ENCODE measurements around the gene CDH13. TPM values are rescaled to one million over a fixed set of nuclear protein-coding genes. Genes with fewer than 3 reads are reported as not detected.

CDH13 gene
- total RNA-seq, 1 experiment from 2014 or later, result 2.1 TPM

GRCh38 chr16:83353241-83353640 lies 726.5 kb downstream of the CDH13 start:
- intact Hi-C loops (cut with micrococcal nuclease; ENCODE audit: unreplicated experiment), result no loop called here
- DNase-seq (ENCODE audit: low spot score), result no peak
- ChIA-PET POLR2A (ENCODE audit: low non-redundant PET) (no interaction called here), CTCF (no interaction called here)
- H3K4me3 ChIP-seq (ENCODE audit: low read depth, low read length, poor library complexity, severe bottlenecking), result no peak overlapping the region
- H3K4me1 ChIP-seq (ENCODE audit: insufficient read depth, low read length, poor library complexity, severe bottlenecking), result no peaks in the 10 kb centered on the region
- no peaks in the 10 kb centered on the region for H3K36me3 ChIP-seq (ENCODE audit: insufficient read depth, low read length, poor library complexity, severe bottlenecking)
- no TSS peak for BruUV-seq (replicated peaks)
- no peaks in the 10 kb centered on the region for H3K9me3 ChIP-seq (ENCODE audit: low read depth, low read length, poor library complexity, severe bottlenecking)
- H3K27ac ChIP-seq (ENCODE audit: low read depth, low read length, poor library complexity, severe bottlenecking), result no peak overlapping the region
- TF ChIP-seq CTCF (conservative IDR thresholded peaks at IDR 0.05; ENCODE audit: low read depth, low read length) (no peak), EZH2 (IDR thresholded peaks at IDR 0.05; ENCODE audit: borderline replicate concordance, low read depth, low read length, poor library complexity, severe bottlenecking) (no peak)
- H3K27me3 ChIP-seq (replicated peaks; ENCODE audit: insufficient read depth, low read depth, low read length, poor library complexity), result peaks cover 3% of the 10 kb centered on the region

GRCh38 chr16:83354015-83354414 lies 727.2 kb downstream of the CDH13 start:
- CTCF ChIA-PET, result no interaction called here
- intact Hi-C loops (cut with micrococcal nuclease; ENCODE audit: unreplicated experiment), result no loop called here
- POLR2A ChIA-PET (ENCODE audit: low non-redundant PET), result no interaction called here

GRCh38 chr16:83355570-83356218 lies 728.9 kb downstream of the CDH13 start:
- POLR2A ChIA-PET (ENCODE audit: low non-redundant PET), result no interaction called here
- no TSS peak for BruUV-seq (replicated peaks)
- Histone ChIP-seq H3K27ac (ENCODE audit: low read depth, low read length, poor library complexity, severe bottlenecking) (no peak overlapping the region), H3K4me1 (ENCODE audit: insufficient read depth, low read length, poor library complexity, severe bottlenecking) (no peaks in the 10 kb centered on the region), H3K4me3 (ENCODE audit: low read depth, low read length, poor library complexity, severe bottlenecking) (no peak overlapping the region), H3K27me3 (replicated peaks; ENCODE audit: insufficient read depth, low read depth, low read length, poor library complexity) (peaks cover 6% of the 10 kb centered on the region), H3K36me3 (ENCODE audit: insufficient read depth, low read length, poor library complexity, severe bottlenecking) (no peaks in the 10 kb centered on the region), H3K9me3 (ENCODE audit: low read depth, low read length, poor library complexity, severe bottlenecking) (no peaks in the 10 kb centered on the region)
- no peak for TF ChIP-seq CTCF (conservative IDR thresholded peaks at IDR 0.05; ENCODE audit: low read depth, low read length)
- TF ChIP-seq EZH2 (IDR thresholded peaks at IDR 0.05; ENCODE audit: borderline replicate concordance, low read depth, low read length, poor library complexity, severe bottlenecking), result no peak
- DNase-seq (ENCODE audit: low spot score), result no peak
- CTCF ChIA-PET, result no interaction called here
- intact Hi-C loops (cut with micrococcal nuclease; ENCODE audit: unreplicated experiment), result no loop called here

More at GRCh38 chr16:83354015-83354414, 727.2 kb downstream of the CDH13 start:
- BruUV-seq (replicated peaks), result no TSS peak
- TF ChIP-seq EZH2 (IDR thresholded peaks at IDR 0.05; ENCODE audit: borderline replicate concordance, low read depth, low read length, poor library complexity, severe bottlenecking), result no peak
- no peak for TF ChIP-seq CTCF (conservative IDR thresholded peaks at IDR 0.05; ENCODE audit: low read depth, low read length)
- no peaks in the 10 kb centered on the region for H3K36me3 ChIP-seq (ENCODE audit: insufficient read depth, low read length, poor library complexity, severe bottlenecking)
- no peak overlapping the region for H3K4me3 ChIP-seq (ENCODE audit: low read depth, low read length, poor library complexity, severe bottlenecking)
- peaks cover 6% of the 10 kb centered on the region for H3K27me3 ChIP-seq (replicated peaks; ENCODE audit: insufficient read depth, low read depth, low read length, poor library complexity)
- no peaks in the 10 kb centered on the region for H3K9me3 ChIP-seq (ENCODE audit: low read depth, low read length, poor library complexity, severe bottlenecking)
- no peaks in the 10 kb centered on the region for H3K4me1 ChIP-seq (ENCODE audit: insufficient read depth, low read length, poor library complexity, severe bottlenecking)
- no peak overlapping the region for H3K27ac ChIP-seq (ENCODE audit: low read depth, low read length, poor library complexity, severe bottlenecking)
- DNase-seq (ENCODE audit: low spot score), result no peak

Measured in A673 (cell line).